Testis (tissue), 3 donors: Measurements from ENCODE around the gene UBE2D4. TPM values are rescaled to one million over a fixed set of nuclear protein-coding genes. Genes with fewer than 3 reads are reported as not detected.

Experiments used
- DNase-seq: peaks from one replicate; pipeline ENCODE4 v3.0.0-alpha.2; 2019
- H3K27ac ChIP-seq, 2 donors: fragments of 200-600 bp; sonication (generic); one replicate each; pipeline ENCODE4 v1.5.1; 2019
- H3K27me3 ChIP-seq: fragments of 200-600 bp; sonication (generic); one replicate; pipeline ENCODE4 v1.5.1; 2019
- H3K36me3 ChIP-seq: fragments of 200-600 bp; sonication (generic); one replicate; pipeline ENCODE4 v1.5.1; 2017; ENCODE audit warnings: low read depth; ENCODE audit errors: missing control alignments
- H3K4me1 ChIP-seq: fragments of 200-600 bp; sonication (generic); one replicate; pipeline ENCODE4 v1.5.1; 2019
- H3K4me3 ChIP-seq, 2 donors: fragments of 200-600 bp; sonication (generic); one replicate each; pipeline ENCODE4 v1.5.1; 2017 to 2019
- H3K9me3 ChIP-seq: fragments of 200-600 bp; sonication (generic); one replicate; pipeline ENCODE4 v1.5.1; 2017
- POLR2A ChIP-seq: fragments of 450-650 bp; IDR thresholded peaks from one replicate; pipeline ENCODE4 v1.6.1; 2017; ENCODE audit warnings: antibody characterized with exemption, mild to moderate bottlenecking, moderate library complexity
- WGBS, 2 donors: methylation state at CpG; one replicate each; pipeline ENCODE4 v1.1.5; 2018; 5-methylcytosine and 5-hydroxymethylcytosine counted together
- intact Hi-C: fragments of 100-400 bp; cut with DNase I; formaldehyde crosslinking; loops from one replicate; pipeline ENCODE4 v1.15.1; 2023; ENCODE audit warnings: low total_unique reads
- polyA plus RNA-seq: library from polyadenylated mRNA; stranded (reverse); fragments of 350-450 nt; fragmentation: Illumina TruSeq; extraction: RNeasy Lipid Tissue Mini Kit (QIAGEN cat#74804); gene quantifications from one replicate; pipeline ENCODE4 v1.2.3, GENCODE V29; 2014; ENCODE audit warnings: low read depth, low replicate concordance; ENCODE audit not compliant: insufficient read depth
- total RNA-seq, 2 donors: library from RNA; depleted of rRNA; stranded (reverse); fragments of >200 nt; gene quantifications; one replicate each; pipeline ENCODE4 v1.2.3, GENCODE V29; 2016
- TF ChIP-seq, protein P1 (sequence below), 3 experiments: fragments of 450-650 bp in 2 of 3; fragments of 200-600 bp in 1 of 3; sonication (generic) in 1 of 3; IDR thresholded peaks; one replicate each; pipeline ENCODE4 v1.5.1; 2016 to 2019; ENCODE audit warnings: antibody characterized with exemption in 3 of 3, mild to moderate bottlenecking in 2 of 3, moderate library complexity in 1 of 3

Gene UBE2D4
- total and polyA plus RNA-seq, 3 donors from 2014 or later = 15.8 to 18.6 (median 18.3) TPM

GRCh38 chr7:43906331-43907010, 19.8 kb upstream of the UBE2D4 start, which contains the start of gene URGCP:
Gene URGCP (minus strand): TSS chr7:43906596. CDS start chr7:43906575, 21 bp downstream.
- H3K27ac ChIP-seq = peak within 1 kb of the TSS; percentile 82 to 87
- no peaks in the 10 kb centered on the region for H3K36me3 ChIP-seq
- intact Hi-C loops = no loop called here
- no peaks in the 10 kb centered on the region for H3K9me3 ChIP-seq
- H3K4me1 ChIP-seq = peaks cover 13% of the 10 kb centered on the region
- 1% methylated on average over 5 to 39 of the region's 73 CpGs for WGBS, 2 donors
- peak; percentile 39 for DNase-seq
- no peaks in the 10 kb centered on the region for H3K27me3 ChIP-seq
- peak within 1 kb of the TSS; percentile 75 to 77 for H3K4me3 ChIP-seq
- TF ChIP-seq POLR2A = no peak
- TF ChIP-seq, protein P1, sequence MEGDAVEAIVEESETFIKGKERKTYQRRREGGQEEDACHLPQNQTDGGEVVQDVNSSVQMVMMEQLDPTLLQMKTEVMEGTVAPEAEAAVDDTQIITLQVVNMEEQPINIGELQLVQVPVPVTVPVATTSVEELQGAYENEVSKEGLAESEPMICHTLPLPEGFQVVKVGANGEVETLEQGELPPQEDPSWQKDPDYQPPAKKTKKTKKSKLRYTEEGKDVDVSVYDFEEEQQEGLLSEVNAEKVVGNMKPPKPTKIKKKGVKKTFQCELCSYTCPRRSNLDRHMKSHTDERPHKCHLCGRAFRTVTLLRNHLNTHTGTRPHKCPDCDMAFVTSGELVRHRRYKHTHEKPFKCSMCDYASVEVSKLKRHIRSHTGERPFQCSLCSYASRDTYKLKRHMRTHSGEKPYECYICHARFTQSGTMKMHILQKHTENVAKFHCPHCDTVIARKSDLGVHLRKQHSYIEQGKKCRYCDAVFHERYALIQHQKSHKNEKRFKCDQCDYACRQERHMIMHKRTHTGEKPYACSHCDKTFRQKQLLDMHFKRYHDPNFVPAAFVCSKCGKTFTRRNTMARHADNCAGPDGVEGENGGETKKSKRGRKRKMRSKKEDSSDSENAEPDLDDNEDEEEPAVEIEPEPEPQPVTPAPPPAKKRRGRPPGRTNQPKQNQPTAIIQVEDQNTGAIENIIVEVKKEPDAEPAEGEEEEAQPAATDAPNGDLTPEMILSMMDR (IDR thresholded peaks at IDR 0.05) = no peak

DNA sequence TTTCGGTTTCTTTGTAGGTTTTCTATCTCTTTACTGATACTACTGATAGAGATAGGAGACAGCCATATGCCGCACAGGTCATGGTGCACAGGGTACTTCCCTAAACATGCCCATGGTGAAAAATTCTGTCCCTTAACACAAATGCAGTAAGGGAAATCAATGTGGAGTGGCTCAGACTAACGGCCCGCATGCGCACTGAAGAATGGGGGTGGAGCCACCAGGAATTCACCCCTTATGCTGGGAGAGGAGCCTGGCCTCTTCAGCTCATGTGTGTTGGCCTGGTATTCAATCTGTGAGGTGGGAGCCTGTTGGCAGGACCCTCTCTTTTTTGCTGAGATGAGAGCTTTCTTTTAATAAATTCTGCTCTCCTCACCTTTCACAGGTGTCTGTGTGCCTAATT, 11.4 kb upstream of the UBE2D4 start:
- Histone ChIP-seq H3K4me3 (no peak overlapping the region), H3K9me3 (no peaks in the 10 kb centered on the region), H3K27me3 (no peaks in the 10 kb centered on the region), H3K4me1 (no peaks in the 10 kb centered on the region), H3K36me3 (no peaks in the 10 kb centered on the region), H3K27ac (no peak overlapping the region)
- intact Hi-C loops = no loop called here
- 83 to 90% methylated on average over 5 of the region's 5 CpGs for WGBS, 2 donors
- no peak for DNase-seq
- TF ChIP-seq POLR2A = no peak
- TF ChIP-seq, protein P1 (IDR thresholded peaks at IDR 0.05) = no peak

GRCh38 chr7:43915907-43916306, 10.3 kb upstream of the UBE2D4 start:
- intact Hi-C loops = no loop called here
- Histone ChIP-seq H3K9me3 (no peaks in the 10 kb centered on the region), H3K27ac (no peak overlapping the region), H3K36me3 (no peaks in the 10 kb centered on the region), H3K4me3 (no peak overlapping the region), H3K27me3 (no peaks in the 10 kb centered on the region), H3K4me1 (no peaks in the 10 kb centered on the region)
- TF ChIP-seq, protein P1 (IDR thresholded peaks at IDR 0.05) = no peak
- no peak for TF ChIP-seq POLR2A
- 91 to 94% methylated on average over 5 of the region's 5 CpGs for WGBS, 2 donors
- no peak for DNase-seq

DNA sequence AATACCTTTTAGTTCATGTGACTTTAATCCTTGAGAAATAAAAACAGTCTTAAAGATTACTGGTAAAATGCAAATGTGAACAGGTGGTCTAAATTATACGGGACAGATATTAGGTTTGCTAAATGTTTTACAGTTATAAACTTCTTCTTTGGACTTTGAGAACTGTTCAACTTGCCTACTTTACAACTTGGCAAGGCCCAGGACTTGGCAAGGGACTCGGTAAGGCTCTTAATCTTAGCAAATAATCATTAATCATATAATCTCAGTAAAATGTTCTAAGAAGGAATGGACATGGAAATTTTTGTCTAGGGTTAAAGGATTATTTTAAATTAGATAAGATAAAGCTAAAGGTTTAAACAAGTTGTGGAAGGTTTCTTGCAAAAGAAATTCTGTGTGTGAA, 4.8 kb upstream of the UBE2D4 start:
- no peak overlapping the region for H3K27ac ChIP-seq
- no peak for DNase-seq
- 66 to 70% methylated on average over 2 of the region's 2 CpGs for WGBS, 2 donors

DNA sequence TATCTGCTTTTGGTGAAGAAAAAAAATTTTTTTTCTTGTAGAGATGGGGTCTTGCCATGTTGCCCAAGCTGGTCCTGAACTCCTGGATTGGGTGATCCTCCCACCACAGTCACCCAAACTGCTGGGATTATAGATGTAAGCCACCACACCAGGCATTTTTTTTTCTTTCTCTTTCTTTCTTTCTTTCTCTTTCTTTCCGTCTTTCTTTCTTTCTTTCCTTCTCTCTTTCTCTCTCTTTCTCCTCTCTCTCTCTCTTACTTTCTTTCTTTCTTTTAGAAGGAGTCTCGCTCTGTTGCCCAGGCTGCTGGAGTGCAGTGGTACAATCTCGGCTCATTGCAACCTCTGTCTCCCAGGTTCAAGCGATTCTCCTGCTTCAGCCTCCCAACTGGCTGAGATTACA, 3.5 kb upstream of the UBE2D4 start:
- intact Hi-C loops = no loop called here
- Histone ChIP-seq H3K27me3 (no peaks in the 10 kb centered on the region), H3K4me3 (no peak overlapping the region), H3K4me1 (peaks cover 11% of the 10 kb centered on the region), H3K36me3 (no peaks in the 10 kb centered on the region), H3K9me3 (no peaks in the 10 kb centered on the region), H3K27ac (no peak overlapping the region)
- DNase-seq = no peak
- TF ChIP-seq, protein P1 (IDR thresholded peaks at IDR 0.05) = no peak
- no peak for TF ChIP-seq POLR2A
- WGBS, 2 donors = 92% methylated on average over 4 of the region's 4 CpGs

More for the DNA sequence above, 4.8 kb upstream of the UBE2D4 start:
- intact Hi-C loops = no loop called here
- H3K27me3 ChIP-seq = no peaks in the 10 kb centered on the region
- H3K9me3 ChIP-seq = no peaks in the 10 kb centered on the region
- no peaks in the 10 kb centered on the region for H3K36me3 ChIP-seq
- TF ChIP-seq POLR2A = no peak
- peaks cover 5% of the 10 kb centered on the region for H3K4me1 ChIP-seq
- no peak overlapping the region for H3K4me3 ChIP-seq
